AG09309 (cell line): ENCODE data around the gene NTRK3.

Experiments
- DNase-seq: peaks from one replicate; pipeline ENCODE4 v3.0.0-alpha.2; 2010; ENCODE audit warnings: low read depth
- H3K4me3 ChIP-seq: 2 replicates; pipeline ENCODE4 v1.5.1; 2011; ENCODE audit warnings: mild to moderate bottlenecking, low read depth, low read length, moderate library complexity; ENCODE audit not compliant: control insufficient read depth
- CTCF ChIP-seq: IDR thresholded peaks from 2 replicates; pipeline ENCODE4 v1.5.1; 2011; ENCODE audit warnings: mild to moderate bottlenecking, low read depth, low read length, inconsistent platforms; ENCODE audit not compliant: insufficient read depth, control insufficient read depth; ENCODE audit errors: missing control alignments

The NTRK3 gene

GRCh38 chr15:88125576-88125975 is 131.0 kb downstream of the NTRK3 start:
- DNase-seq, result no peak
- TF ChIP-seq CTCF, result no peak
- H3K4me3 ChIP-seq, result no peak overlapping the region

- H3K4me3 ChIP-seq, result no peak overlapping the region
- DNase-seq, result no peak
- TF ChIP-seq CTCF, result no peak
These were observed 132.3 kb downstream of the NTRK3 start for GRCh38 chr15:88124199-88124598.

- no peak for TF ChIP-seq CTCF
- no peak overlapping the region for H3K4me3 ChIP-seq
- no peak for DNase-seq
These were observed 134.5 kb downstream of the NTRK3 start for GRCh38 chr15:88121968-88122530.

- no peak for DNase-seq
- TF ChIP-seq CTCF, result no peak
- no peak overlapping the region for H3K4me3 ChIP-seq
These were observed 136.5 kb downstream of the NTRK3 start for GRCh38 chr15:88120026-88120425.

GRCh38 chr15:88118741-88119140 is 137.8 kb downstream of the NTRK3 start:
- H3K4me3 ChIP-seq, result no peak overlapping the region
- TF ChIP-seq CTCF, result no peak
- DNase-seq, result no peak

- TF ChIP-seq CTCF, result no peak
- H3K4me3 ChIP-seq, result no peak overlapping the region
- no peak for DNase-seq
These were observed 138.5 kb downstream of the NTRK3 start for GRCh38 chr15:88118035-88118434.
